GM19193 (cell line): ENCODE measurements around the gene PLEKHA8.

ENCODE experiments used
- POLR2A ChIP-seq: IDR thresholded peaks from 4 replicates; pipeline ENCODE4 v1.6.1; 2011; ENCODE audit not compliant: insufficient read depth, insufficient read length; ENCODE audit errors: extremely low read depth

PLEKHA8 gene

GRCh38 chr7:30167901-30168300 lies 139.7 kb downstream of the PLEKHA8 start:
- no peak for TF ChIP-seq POLR2A

DNA sequence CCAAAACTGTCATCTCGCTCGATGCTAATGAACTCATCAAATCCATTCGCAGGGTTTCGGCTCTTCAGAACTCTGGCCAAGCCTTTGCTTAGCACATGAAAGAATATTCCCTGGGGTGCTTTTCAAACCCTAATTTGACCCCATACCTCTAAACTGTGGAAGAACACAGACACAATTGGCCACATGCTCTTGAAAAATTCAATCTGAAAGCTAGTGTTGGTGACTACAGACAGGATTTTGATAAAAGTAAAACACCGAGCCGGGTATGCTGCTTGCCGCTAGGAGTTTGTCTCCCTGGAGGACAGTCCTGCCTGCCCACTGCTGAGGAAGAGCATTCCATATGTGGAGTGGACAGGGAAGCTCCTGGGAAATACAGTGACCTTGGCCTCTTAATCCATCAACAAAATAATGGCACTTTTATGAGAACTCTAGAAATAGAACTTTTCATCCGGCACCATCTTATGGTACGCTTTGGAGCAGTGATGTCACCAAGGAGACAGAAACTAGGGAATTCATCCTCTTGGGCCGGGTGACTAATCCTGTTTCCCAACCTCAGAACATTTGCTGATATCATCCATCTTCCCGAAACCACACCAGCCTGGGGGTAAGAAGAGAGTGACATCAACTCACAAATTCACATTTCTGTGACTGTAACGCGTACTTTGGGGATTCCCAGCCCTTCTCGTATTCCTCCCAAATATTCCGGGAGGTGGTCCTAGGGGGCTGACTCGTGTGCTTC lies 140.8 kb downstream of the PLEKHA8 start:
- no peak for TF ChIP-seq POLR2A

GRCh38 chr7:30169579-30169978 lies 141.4 kb downstream of the PLEKHA8 start:
- TF ChIP-seq POLR2A, result no peak

- TF ChIP-seq POLR2A, result no peak
Measured at GRCh38 chr7:30170476-30171205, 142.4 kb downstream of the PLEKHA8 start.

DNA sequence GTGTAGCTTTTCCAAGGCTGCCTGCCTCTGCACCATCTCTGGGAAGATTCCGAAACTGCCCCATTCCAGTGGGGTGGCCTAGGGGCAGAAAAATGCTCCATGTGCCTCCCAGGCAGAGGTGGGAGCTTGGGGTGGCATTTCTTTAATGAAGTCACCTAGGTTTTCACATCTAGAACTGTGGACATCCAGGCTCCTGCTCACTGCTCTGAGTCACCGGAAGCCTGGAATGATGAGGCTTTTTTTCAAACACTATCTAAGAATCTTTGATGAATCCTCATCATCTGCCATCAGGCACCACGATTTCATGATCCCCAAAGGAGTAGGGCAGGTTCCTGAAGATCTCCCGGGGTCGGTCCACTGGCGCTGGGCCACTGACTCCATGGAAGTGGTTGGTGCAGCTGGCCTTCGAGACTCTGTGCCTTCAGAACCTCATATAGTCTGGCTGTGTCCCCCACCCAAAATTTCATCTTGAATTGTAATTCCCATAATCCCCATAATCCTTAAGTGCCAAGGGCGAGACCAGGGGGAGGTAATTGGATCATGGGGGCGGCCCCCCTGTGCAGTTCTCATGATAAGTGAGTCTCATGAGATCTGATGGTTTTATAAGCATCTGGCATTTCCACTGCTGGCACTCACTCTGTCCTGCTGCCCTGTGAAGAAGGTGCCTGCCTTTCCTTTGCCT lies 143.7 kb downstream of the PLEKHA8 start:
- no peak for TF ChIP-seq POLR2A

- TF ChIP-seq POLR2A, result no peak
Measured at GRCh38 chr7:30172451-30172850, 144.2 kb downstream of the PLEKHA8 start.

DNA sequence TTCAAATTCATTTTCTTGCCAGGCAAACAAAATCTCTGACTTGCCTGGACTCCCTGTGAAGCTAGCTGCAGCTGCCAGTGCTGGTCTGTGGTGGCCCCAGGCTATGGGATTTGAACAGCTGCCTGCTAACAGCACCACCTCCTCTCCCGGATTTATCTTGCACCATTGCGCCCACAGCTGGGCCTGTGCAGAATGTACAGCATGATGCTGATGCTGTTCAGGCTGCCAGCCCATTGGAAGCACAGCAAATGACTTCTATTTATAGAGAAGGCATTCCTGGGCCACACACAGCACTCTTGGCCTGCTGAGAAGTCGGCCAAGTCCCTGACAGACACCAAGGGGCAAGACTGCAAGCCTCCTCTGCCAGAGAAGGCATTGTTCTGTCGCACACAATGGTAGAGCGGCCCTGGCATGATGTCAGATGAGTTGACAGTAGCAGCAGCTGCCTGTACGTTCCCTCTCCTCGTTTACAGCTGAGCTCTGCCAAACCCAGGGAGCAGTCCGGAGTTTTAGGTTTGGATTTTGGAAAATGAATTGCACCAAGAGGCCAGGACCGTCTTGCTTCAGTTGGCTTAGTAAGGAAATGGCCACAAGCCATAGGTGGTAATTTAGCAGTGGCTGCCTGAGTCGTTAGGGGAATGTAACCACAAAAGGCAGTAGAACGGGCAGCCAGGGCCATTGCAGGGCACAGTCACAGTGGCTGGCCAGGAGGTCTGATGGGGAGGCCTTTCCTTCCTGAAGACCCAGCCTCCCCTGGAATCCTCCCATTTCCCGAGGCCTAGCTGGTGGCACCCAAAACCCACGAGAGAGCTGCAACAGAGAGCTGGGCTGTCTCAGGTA lies 145.1 kb downstream of the PLEKHA8 start:
- TF ChIP-seq POLR2A, result no peak

- no peak for TF ChIP-seq POLR2A
Measured at GRCh38 chr7:30175180-30175579, 147.0 kb downstream of the PLEKHA8 start.

DNA sequence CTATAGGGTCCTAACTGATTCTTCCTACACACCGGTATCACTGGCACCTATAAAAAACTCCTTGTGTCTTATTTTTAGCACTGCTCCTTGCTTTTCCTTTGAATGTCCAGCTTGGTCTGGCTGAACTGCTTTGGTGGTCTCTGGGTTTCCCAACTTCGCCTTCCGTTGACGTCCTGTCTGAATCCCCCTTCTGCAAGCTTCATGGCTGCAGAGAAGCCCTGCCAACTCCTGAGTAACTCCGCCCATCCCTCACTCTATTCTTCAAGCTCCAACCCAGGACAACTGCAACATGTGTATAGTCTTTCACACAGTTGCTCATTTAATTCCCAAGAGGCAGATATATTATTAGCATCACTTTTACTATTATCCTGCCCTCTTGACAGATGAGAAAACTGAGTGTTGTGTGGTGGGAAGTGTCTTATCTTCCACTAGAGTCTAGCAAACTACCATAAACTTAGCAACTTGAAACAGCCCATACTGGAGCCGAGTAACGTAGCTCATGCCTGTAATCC lies 147.5 kb downstream of the PLEKHA8 start:
- TF ChIP-seq POLR2A, result no peak

DNA sequence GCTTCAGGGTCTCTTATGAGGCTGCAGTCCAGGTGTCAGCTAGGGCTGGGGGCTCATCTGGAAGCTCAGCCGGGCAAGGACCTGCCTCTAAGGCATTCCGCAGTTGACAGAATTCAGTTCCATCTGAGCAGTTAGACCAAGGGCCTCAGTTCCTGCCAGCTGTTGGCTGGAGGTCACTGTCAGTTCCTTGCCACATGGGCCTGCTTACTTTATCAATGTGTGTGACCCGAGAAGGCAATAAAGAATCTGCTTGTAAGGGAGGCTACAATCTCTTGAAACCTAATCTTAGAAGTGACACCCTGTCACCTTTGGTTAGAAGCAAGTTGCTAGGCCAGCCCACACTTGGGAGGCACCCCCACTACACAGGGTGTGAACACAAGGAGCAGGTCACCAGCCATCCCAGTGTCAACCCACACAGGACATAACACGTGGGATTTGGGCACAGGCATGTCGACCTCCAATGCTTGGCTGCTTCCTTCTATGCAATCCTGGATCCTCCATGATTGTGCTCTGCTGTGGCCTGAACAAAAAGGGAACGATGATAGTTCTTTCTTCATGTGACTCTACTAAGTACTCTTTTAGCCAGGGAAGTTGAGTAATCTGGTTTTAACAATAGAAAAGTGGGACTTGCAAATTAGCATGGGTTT lies 148.4 kb downstream of the PLEKHA8 start:
- no peak for TF ChIP-seq POLR2A

DNA sequence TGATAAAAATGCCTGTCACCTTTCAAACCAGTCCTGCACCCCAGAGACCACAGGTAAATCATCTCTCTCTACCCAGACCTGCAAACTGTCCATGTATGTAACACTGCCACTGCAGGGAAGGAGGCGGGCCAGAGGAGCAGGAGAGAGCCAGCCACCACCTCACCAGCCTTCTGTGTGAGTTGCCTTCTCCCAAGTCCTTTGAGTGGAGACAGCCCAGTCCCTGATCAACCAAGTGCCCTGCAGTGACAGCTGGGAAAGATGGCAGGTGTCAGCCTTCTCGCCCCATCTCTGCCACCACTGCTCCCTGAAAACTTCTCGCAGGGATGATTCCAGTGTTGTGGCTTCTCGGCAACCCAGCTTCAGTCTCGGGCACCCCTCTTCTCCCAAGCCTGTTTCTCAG lies 149.0 kb downstream of the PLEKHA8 start:
- TF ChIP-seq POLR2A, result no peak

GRCh38 chr7:30177965-30178364 lies 149.8 kb downstream of the PLEKHA8 start:
- no peak for TF ChIP-seq POLR2A

GRCh38 chr7:30178748-30179436 lies 150.7 kb downstream of the PLEKHA8 start:
- TF ChIP-seq POLR2A, result peak; percentile 28
